ENCODE results near the gene LIMA1.
A peak's percentile ranks its signal among the peaks of the same experiment; 100 is the strongest.
"Not testable (repeated sequence)": the region's sequence is repeated elsewhere in the genome, so short reads cannot be mapped to it uniquely, and the experiment has no call there.

LIMA1 gene

GRCh38 chr12:50246873-50247612, 36.3 kb downstream of the LIMA1 start:
- no peak for DNase-seq

DNA sequence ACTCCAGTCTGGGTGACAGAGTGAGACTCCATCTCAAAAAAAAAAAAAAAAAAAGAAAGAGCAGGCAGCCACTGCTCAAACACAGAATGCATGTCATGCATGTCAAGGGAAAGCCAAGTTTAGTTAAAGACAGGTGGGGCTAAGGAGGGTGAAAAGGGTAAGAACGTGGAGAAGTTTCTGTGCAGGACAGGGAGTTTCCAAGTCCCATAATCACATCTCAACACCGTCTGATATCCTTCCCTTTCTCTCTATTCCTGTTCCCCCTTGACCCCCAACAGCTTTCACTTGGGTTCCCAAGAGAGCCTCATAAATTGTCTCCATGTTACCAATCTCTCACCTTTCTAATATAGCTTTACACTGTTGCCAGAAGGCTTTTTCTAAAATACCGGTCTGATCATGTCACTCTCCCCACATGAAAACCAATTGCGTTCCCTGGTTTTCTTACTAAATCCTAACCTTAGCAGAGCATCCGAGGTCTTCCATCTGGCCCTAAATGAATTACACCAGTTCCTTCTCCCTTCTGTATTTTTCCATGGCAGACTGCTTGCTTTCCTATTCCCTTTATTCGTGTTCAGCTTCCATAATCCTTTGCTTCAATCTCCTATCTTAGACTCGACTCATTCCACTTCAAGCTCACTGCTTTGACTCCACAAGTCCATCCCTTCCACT, 37.0 kb downstream of the LIMA1 start:
- no peak for DNase-seq

- no peak for DNase-seq
Observed at GRCh38 chr12:50243507-50243906, 39.8 kb downstream of the LIMA1 start.

- no peak for DNase-seq
Observed at GRCh38 chr12:50242751-50243191, 40.5 kb downstream of the LIMA1 start.

GRCh38 chr12:50241178-50241577, 42.1 kb downstream of the LIMA1 start:
- no peak for DNase-seq

DNA sequence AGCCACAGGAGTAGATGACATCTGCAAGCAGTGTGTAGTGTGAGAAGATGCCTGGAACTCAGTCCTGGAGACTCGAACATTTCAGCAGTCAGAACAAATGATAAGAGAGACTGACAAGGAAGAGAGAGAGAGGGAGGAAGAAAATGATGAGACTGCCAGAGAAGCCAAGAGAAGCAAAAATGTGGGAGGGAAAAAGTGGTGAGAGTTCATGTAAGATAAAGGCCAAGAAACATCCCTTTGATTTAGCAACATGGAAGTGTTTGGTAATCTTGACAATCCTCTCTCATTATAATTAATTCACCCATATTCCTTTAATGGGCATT, 42.6 kb downstream of the LIMA1 start:
- no peak for DNase-seq

DNA sequence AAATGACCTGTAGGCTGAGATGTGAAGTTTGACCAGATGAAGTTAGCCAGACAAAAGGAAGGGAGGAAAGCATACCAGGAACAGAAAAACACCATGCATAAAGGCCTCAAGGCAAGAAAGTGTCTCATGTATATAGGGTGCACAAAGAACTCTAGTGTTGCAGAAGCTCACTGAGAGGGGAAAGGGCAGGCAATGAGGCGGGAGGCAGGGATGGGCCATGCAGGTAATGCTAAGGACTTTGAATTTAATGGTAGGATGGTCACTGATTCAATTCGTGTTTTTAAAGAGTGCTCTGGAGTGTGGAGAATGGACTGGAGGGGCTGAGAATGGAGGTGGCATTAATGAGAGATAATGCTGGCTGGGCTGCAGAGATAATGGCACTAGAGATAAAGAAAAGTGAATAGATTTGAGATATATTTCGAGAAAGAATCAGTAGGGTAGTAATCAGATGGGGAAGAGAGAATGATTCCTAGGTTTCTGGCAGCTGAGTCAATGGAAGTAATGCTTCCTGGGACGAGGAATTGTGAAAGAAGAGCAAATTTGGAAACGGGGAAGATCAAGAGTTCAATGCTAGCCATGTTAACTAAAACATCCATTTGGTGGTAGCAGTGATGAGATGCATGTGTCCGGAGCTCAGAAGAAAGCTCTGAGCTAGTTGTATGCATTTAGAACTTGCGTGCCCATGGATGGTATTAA, 43.1 kb downstream of the LIMA1 start:
- DNase-seq: no peak

DNA sequence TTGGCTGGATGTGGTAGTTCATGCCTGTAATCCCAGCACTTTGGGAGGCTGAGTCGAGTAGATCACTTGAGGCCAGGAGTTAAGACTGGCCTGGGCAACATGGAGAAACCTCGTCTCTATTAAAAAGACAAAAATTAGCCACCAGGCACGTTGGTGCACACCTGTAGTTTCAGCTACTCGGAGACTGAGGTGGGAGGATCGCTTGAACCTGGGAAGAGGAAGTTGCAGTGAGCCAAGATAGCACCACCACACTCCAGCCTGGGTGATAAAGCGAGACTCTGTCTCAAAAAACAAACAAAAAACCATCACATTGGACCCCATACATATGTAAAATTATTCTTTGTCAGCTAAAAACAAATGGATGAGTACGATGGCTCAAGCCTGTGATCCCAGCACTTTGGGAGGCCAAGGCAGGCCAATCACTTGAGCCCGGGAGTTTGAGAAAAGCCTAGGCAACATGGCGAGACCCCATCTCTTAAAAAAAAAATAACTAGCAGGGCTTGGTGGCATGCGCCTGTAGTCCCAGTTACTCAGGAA, 43.9 kb downstream of the LIMA1 start:
- DNase-seq: no peak

- no peak for DNase-seq
Observed at GRCh38 chr12:50234347-50234746, 49.0 kb downstream of the LIMA1 start.

DNA sequence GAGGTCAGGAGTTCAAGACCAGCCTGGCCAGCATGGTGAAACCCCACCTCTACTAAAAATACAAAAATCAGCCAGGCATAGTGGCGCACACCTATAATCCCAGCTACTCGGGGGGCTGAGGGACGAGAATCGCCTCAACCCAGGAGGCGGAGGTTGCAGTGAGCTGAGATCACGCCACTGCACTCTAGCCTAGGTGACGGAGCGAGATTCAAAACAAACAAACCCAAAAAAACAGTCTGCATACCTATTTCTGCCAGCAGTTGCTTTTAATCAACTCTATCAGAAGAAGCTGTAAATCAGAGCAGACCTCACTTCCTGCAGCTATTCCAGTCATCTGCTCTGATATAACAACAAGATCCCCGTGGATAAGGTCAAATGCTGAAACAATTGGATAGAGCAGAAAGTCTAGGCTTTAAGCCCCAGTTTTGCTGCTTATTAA, 50.5 kb downstream of the LIMA1 start:
- DNase-seq: no peak

GRCh38 chr12:50232206-50232605, 51.1 kb downstream of the LIMA1 start:
- DNase-seq: no peak

DNA sequence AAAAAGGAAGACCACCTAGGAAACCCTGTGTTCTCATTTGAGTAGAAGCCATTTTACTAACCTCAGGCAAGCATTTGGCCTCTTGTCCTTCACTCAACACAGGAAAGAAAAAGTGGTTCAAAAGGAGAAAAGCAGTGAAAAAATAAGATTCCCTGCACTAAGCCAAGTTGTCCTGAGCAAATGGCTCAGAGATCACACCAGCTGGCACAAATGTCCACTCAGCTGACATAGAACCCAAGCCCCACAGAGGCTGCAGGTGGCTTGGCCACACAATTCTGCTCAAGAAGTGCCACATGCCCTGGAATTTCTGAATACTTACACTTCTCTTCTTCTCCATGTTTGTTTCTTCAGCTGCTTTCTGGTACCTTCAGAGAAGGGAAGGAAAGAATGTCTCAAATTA, 52.0 kb downstream of the LIMA1 start:
- no peak for DNase-seq

- DNase-seq: no peak
Observed at GRCh38 chr12:50230217-50230616, 53.1 kb downstream of the LIMA1 start.

GRCh38 chr12:50224026-50224692, 59.2 kb downstream of the LIMA1 start:
- peak; percentile 64 for DNase-seq

DNA sequence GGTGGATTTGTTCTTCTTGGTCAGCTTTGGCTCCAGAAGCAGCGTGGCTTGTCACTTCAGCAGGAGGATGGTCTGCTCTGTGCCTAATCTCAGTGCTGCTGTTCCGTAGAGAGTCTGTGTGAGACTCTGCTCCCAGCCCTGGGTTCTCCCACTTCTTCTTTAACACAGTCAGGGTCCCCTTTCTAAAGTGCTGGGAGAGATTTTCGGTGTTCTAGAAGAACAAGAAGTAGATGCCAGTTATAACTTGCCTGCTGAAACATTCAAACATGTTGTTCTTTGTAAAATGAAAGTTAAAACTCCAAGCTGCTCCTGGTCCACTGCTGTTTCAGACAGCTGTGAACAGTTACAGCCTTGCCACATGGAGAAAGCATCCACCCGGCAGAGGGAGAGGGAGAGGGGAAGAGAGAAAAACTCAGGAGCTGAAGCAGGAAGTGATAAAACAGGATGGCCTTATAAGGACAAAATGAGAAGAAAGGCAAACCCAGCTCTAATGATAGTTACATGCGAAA, 61.0 kb downstream of the LIMA1 start:
- peak; percentile 58 for DNase-seq

DNA sequence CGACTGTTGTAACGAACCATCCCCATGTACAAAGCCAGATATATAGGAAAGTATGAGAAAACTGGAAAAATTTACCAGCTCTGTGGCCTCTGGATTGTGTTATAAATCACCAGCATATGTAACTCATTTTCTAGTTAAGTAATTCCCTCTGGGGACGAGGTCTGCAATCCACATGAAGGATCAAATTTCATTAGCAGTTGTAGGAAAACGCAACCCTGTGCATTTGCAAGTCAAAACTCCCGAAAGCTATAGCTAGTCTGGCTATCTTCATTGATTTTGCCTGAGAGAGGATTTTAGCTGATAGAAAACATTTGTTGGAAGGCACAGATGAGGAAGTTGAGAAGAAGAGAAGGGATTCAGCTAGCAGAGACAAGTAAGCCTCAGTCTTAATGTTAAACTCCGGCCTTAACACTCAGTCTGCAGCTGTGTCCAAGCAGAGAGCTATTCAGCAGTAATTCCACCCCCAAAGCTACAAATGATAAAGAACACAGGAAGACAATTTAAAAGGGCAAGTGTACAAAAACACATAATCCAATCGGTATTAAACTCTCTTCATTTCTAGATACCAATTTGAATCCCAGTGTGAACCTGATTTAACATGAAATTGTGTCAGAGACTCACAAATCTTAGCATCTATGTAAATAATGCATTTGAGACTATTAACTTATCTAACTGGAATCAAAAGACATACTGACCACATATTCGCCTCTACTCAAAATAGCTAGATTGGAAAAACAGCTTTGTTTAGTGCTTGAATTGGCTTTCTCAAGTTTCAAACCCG, 61.9 kb downstream of the LIMA1 start:
- DNase-seq: no peak

- DNase-seq: peak; percentile 29
Observed at GRCh38 chr12:50220363-50220995, 62.8 kb downstream of the LIMA1 start.

- no peak for DNase-seq
Observed at GRCh38 chr12:50219544-50219943, 63.8 kb downstream of the LIMA1 start.

DNA sequence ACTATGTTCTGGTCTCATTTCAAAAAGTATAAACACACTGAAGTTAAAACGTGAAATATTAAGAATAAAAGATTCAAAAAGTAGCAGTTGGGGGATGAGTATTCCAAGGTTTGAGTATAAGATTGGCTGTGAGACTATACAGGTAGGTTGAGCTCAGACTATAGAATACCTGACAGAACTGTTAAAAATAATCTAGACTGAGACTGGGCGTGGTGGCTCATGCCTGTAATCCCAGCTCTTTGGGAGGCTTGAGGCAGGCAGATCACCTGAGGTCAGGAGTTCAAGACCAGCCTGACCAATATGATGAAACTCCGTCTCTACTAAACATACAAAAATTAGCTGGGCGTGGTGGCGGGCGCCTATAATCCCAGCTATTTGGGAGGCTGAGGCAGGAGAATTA, 64.3 kb downstream of the LIMA1 start:
- not testable (repeated sequence) for DNase-seq

DNA sequence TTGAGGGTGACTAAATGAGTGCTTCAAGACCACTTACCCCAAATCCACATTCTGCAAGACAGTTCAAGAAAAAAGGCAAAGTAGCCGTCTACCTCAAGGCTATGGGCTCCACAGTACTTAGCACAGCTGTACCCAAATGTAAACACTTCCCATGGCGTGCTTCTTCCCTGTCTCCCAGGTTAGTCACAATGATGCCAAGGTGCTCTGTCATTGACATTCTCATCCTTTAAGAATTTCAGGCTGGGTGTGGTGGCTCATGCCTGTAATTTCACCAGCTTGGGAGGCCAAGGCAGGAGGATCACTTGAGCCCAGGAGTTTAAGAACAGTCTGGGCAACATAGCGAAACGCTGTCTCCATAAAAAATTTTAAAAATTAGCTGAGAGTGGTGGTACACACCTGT, 64.9 kb downstream of the LIMA1 start:
- DNase-seq: no peak

- no peak for DNase-seq
Observed at GRCh38 chr12:50217202-50217601, 66.1 kb downstream of the LIMA1 start.

DNA sequence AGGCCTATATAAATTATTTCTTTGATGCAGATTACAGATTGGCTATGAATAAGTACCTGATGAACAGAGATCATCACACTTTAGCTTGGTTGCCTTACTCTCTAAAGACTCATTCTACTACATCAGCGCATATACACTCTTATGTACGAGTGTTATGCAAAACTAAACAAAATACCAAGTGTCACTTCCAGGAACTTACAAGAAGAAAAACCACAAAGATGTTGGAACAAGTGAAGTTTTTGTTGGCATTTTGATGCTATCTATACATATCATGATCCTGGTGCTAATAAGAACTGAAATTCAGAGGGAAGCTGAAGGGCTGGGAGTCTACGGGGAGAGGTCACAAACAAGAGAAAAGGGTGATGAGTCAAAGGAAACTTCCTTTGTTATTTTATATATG, 68.3 kb downstream of the LIMA1 start:
- DNase-seq: no peak

Data from CD4-positive, alpha-beta T cell treated with Interleukin-17A for 1 hour (primary cell).